IMR-90 (cell line): ENCODE measurements around the gene POLR2E. TPM values are rescaled to one million over a fixed set of nuclear protein-coding genes. Genes with fewer than 3 reads are reported as not detected.

Experiments
- ATAC-seq: fragments of 200-7000 bp; cut with Tn5 transposase; 2 replicates; pipeline ENCODE4 v1.9.1; 2020; ENCODE audit warnings: low read depth, mild to moderate bottlenecking, moderate library complexity
- BruUV-seq: library from RNA; stranded (reverse); fragments of 400-500 nt; replicated peaks from 2 replicates; lab custom pipeline; 2021; lab: Mats Ljungman, UMichigan
- CTCF ChIA-PET: fragments of 300-600 bp; formaldehyde crosslinking; extraction: SDS; loops from one replicate; lab custom pipeline; 2021; ENCODE audit warnings: antibody characterized with exemption; lab: Yijun Ruan, JAX
- POLR2A ChIA-PET: fragments of 300-600 bp; sonication (Branson Sonifier 250); formaldehyde crosslinking; loops from one replicate; lab custom pipeline; 2022; ENCODE audit warnings: antibody characterized with exemption; ENCODE audit not compliant: unreplicated experiment; lab: Charles Lee
- DNase-seq: peaks from one replicate; pipeline ENCODE4 v3.0.0; 2013
- H2AFZ ChIP-seq: replicated peaks from 2 replicates; pipeline ENCODE3; 2013; ENCODE audit warnings: low read length, mild to moderate bottlenecking; ENCODE audit not compliant: poor library complexity
- H2AK5ac ChIP-seq: 2 replicates; pipeline ENCODE4 v1.6.1; 2013; ENCODE audit warnings: low read depth, low read length, inconsistent platforms
- H2AK9ac ChIP-seq: replicated peaks from 2 replicates; pipeline ENCODE3; 2013; ENCODE audit warnings: mild to moderate bottlenecking, low read depth, low read length, moderate library complexity; ENCODE audit not compliant: poor library complexity
- H2BK120ac ChIP-seq: 2 replicates; pipeline ENCODE4 v1.6.1; 2013; ENCODE audit warnings: low read depth, low read length, inconsistent platforms
- H2BK15ac ChIP-seq: 3 replicates; pipeline ENCODE4 v1.6.1; 2013; ENCODE audit warnings: low read depth, low read length, inconsistent platforms
- H2BK20ac ChIP-seq: 2 replicates; pipeline ENCODE4 v1.6.1; 2013; ENCODE audit warnings: low read depth, mild to moderate bottlenecking, inconsistent platforms, low read length, moderate library complexity
- H2BK5ac ChIP-seq: 2 replicates; pipeline ENCODE4 v1.6.1; 2013; ENCODE audit warnings: mild to moderate bottlenecking, low read depth, low read length, inconsistent platforms; ENCODE audit not compliant: poor library complexity, severe bottlenecking
- H3K14ac ChIP-seq: replicated peaks from 2 replicates; pipeline ENCODE4 v1.6.1; 2013; ENCODE audit warnings: low read depth, low read length, inconsistent platforms
- H3K18ac ChIP-seq: 2 replicates; pipeline ENCODE4 v1.6.1; 2013; ENCODE audit warnings: low read depth, low read length, control low read depth
- H3K23ac ChIP-seq: 2 replicates; pipeline ENCODE4 v1.6.1; 2013; ENCODE audit warnings: low read depth, low read length, inconsistent platforms
- H3K27ac ChIP-seq: 2 replicates; pipeline ENCODE4 v1.5.1; 2013; ENCODE audit warnings: mild to moderate bottlenecking, control low read depth, low read length; ENCODE audit not compliant: insufficient read depth
- H3K27me3 ChIP-seq: 2 replicates; pipeline ENCODE4 v1.6.1; 2013; ENCODE audit warnings: low read length; ENCODE audit not compliant: control insufficient read depth, insufficient read depth
- H3K36me3 ChIP-seq: 2 replicates; pipeline ENCODE4 v1.6.1; 2013; ENCODE audit warnings: low read length, mixed read lengths; ENCODE audit not compliant: control insufficient read depth, insufficient read depth
- H3K4ac ChIP-seq: 2 replicates; pipeline ENCODE4 v1.6.1; 2013; ENCODE audit warnings: low read depth, low read length, inconsistent platforms
- H3K4me1 ChIP-seq: 2 replicates; pipeline ENCODE4 v1.6.1; 2013; ENCODE audit warnings: low read length, mixed read lengths; ENCODE audit not compliant: control insufficient read depth, insufficient read depth
- H3K4me2 ChIP-seq: 2 replicates; pipeline ENCODE4 v1.6.1; 2013; ENCODE audit warnings: low read depth, mild to moderate bottlenecking, control low read depth, low read length, moderate library complexity
- H3K4me3 ChIP-seq: 2 replicates; pipeline ENCODE4 v1.5.1; 2013; ENCODE audit warnings: low read depth, mild to moderate bottlenecking, control low read depth, low read length, moderate library complexity; ENCODE audit not compliant: insufficient read depth
- H3K56ac ChIP-seq: 2 replicates; pipeline ENCODE4 v1.6.1; 2013; ENCODE audit warnings: low read length, inconsistent platforms; ENCODE audit not compliant: insufficient read depth; ENCODE audit errors: extremely low read depth
- H3K79me1 ChIP-seq, 2 experiments: 2 replicates each; pipeline ENCODE4 v1.6.1; 2013; ENCODE audit warnings: low read length in 2 of 2, inconsistent platforms in 1 of 2, low read depth in 1 of 2
- H3K9ac ChIP-seq: 2 replicates; pipeline ENCODE4 v1.6.1; 2013; ENCODE audit warnings: low read depth, low read length, control low read depth
- H3K9me1 ChIP-seq: 2 replicates; pipeline ENCODE4 v1.6.1; 2013; ENCODE audit warnings: low read length, inconsistent platforms; ENCODE audit not compliant: insufficient read depth
- H3K9me3 ChIP-seq: 2 replicates; pipeline ENCODE4 v1.6.1; 2013; ENCODE audit warnings: low read length; ENCODE audit not compliant: control insufficient read depth, insufficient read depth
- H4K20me1 ChIP-seq: 2 replicates; pipeline ENCODE4 v1.6.1; 2013; ENCODE audit warnings: low read length, inconsistent platforms; ENCODE audit not compliant: insufficient read depth
- H4K5ac ChIP-seq: 2 replicates; pipeline ENCODE4 v1.6.1; 2013; ENCODE audit warnings: mild to moderate bottlenecking, low read depth, low read length, control low read depth
- H4K8ac ChIP-seq, 2 experiments: 2 replicates each; pipeline ENCODE4 v1.6.1; 2013; ENCODE audit warnings: low read depth in 2 of 2, low read length in 2 of 2, control low read depth in 1 of 2, inconsistent platforms in 1 of 2
- H4K91ac ChIP-seq: 2 replicates; pipeline ENCODE4 v1.6.1; 2013; ENCODE audit warnings: low read depth, low read length, inconsistent platforms; ENCODE audit not compliant: insufficient read depth
- CEBPB ChIP-seq: IDR thresholded peaks from 2 replicates; pipeline ENCODE4 v1.6.1; 2012; ENCODE audit warnings: low read depth, low read length, improper control_type of control experiment
- CHD1 ChIP-seq: IDR thresholded peaks from 2 replicates; pipeline ENCODE4 v1.6.1; 2012; ENCODE audit warnings: low read depth, low read length, improper control_type of control experiment
- FOS ChIP-seq: fragments of 150-350 bp; IDR thresholded peaks from 2 replicates; pipeline ENCODE4 v1.6.1; 2016; ENCODE audit warnings: low read depth, low read length
- MAFK ChIP-seq: IDR thresholded peaks from 2 replicates; pipeline ENCODE4 v1.6.1; 2012; ENCODE audit warnings: low read depth, low read length, improper control_type of control experiment
- MAZ ChIP-seq: IDR thresholded peaks from 2 replicates; pipeline ENCODE4 v1.6.1; 2012; ENCODE audit warnings: low read depth, mild to moderate bottlenecking, low read length, improper control_type of control experiment, moderate library complexity, borderline replicate concordance
- MXI1 ChIP-seq: IDR thresholded peaks from 2 replicates; pipeline ENCODE4 v1.6.1; 2012; ENCODE audit warnings: low read depth, mild to moderate bottlenecking, low read length, moderate library complexity, borderline replicate concordance
- NFE2L2 ChIP-seq: fragments of 150-350 bp; IDR thresholded peaks from 2 replicates; pipeline ENCODE4 v1.6.1; 2016; ENCODE audit warnings: low read depth, mild to moderate bottlenecking, low read length
- POLR2A ChIP-seq: IDR thresholded peaks from 2 replicates; pipeline ENCODE4 v1.6.1; 2012; ENCODE audit warnings: mild to moderate bottlenecking, low read depth, low read length
- RAD21 ChIP-seq: IDR thresholded peaks from 2 replicates; pipeline ENCODE4 v1.6.1; 2012; ENCODE audit warnings: low read length, improper control_type of control experiment
- RCOR1 ChIP-seq: IDR thresholded peaks from 2 replicates; pipeline ENCODE4 v1.6.1; 2012; ENCODE audit warnings: mild to moderate bottlenecking, low read length, improper control_type of control experiment; ENCODE audit not compliant: insufficient replicate concordance
- WGBS, 2 experiments: methylation state at CpG; one replicate each; pipeline versions ENCODE4 v1.1.5 to v1.1.7; 2013; ENCODE audit warnings: missing lambda C conversion rate in 2 of 2; ENCODE audit not compliant: insufficient read length in 1 of 2; ENCODE audit errors: extremely low coverage in 2 of 2; 5-methylcytosine and 5-hydroxymethylcytosine counted together
- dilution Hi-C: fragments of 300-500 bp; cut with HindIII; formaldehyde crosslinking; loops from one replicate; pipeline ENCODE4 v1.14.3; 2018; ENCODE audit warnings: low sequenced_read_pairs; ENCODE audit not compliant: unreplicated experiment
- in situ Hi-C: fragments of 300-500 bp; cut with MboI; formaldehyde crosslinking; loops from 3 replicates; pipeline ENCODE4 v1.14.3; 2019; ENCODE audit warnings: low sequenced_read_pairs, inconsistent platforms, mixed read lengths
- intact Hi-C: fragments of 100-400 bp; cut with micrococcal nuclease; formaldehyde crosslinking; loops from 2 replicates; pipeline ENCODE4 v1.10.0; 2022
- polyA plus RNA-seq, 3 experiments: library from polyadenylated mRNA; depleted of rRNA; stranded (reverse); fragments of >200 nt; gene quantifications; 2 replicates each; pipeline ENCODE4 v1.2.3, GENCODE V29; 2012; ENCODE audit warnings: low replicate concordance in 1 of 3
- total RNA-seq: library from RNA; depleted of rRNA; stranded (reverse); fragments of >200 nt; gene quantifications from 2 replicates; pipeline ENCODE4 v1.2.3, GENCODE V29; 2012
- TF ChIP-seq, protein P1 (sequence below): fragments of 150-350 bp; IDR thresholded peaks from 2 replicates; pipeline ENCODE4 v1.6.1; 2016; ENCODE audit warnings: low read depth, mild to moderate bottlenecking, low read length, moderate library complexity, borderline replicate concordance
- TF ChIP-seq, protein P2 (sequence below): fragments of 150-350 bp; IDR thresholded peaks from 2 replicates; pipeline ENCODE4 v1.6.1; 2017; ENCODE audit warnings: mild to moderate bottlenecking, antibody characterized with exemption, low read length, low read depth

The POLR2E gene
- total and polyA plus RNA-seq, 2 of the 4 experiments (the other 2 are of a cell fraction) = 294 to 391 TPM

DNA sequence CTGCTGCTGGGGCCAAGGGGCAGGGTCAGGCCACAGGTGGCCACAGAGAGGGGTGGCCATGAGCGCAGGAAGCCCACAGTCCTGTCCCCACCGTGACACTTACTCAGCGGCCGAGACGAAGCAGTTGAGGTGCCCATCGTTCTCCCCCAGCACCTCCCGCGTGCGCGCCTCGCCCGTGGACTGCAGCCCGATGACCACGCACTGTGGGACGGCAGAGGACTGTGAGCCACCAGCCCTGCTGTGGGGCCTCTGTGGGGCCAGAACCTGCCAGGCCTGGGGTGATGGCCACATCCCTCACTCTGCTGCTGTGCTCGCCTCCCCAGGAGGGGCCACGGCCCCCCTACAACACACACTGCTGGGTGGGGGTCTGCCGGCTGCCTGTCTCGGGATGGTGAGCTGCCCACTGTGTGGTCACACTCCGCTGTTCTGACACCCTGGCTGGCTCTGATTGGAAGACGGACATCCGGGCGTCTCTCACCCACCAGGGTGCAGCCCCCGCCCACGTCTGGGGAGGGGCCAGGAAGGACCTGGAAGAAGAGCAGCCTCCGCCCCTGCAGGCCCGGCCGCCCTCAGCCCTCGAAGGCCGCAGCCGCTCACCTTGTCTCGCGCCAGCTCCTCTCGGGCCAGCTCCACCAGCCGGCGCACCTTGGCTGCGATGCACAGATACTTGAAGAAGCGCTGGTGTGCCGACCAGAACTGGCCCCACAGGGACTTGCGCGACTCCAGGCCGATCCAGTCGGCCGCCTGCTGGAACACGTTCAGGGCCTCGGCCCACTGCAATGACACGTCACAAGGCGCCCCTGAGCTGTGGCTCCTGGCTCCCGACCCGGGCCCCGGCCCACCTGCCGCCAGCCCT lies 21.8 kb upstream of the POLR2E start:
- no peak overlapping the region for H2AFZ ChIP-seq
- ChIA-PET CTCF (no interaction called here), POLR2A (no interaction called here)
- H3K9ac ChIP-seq = no peak overlapping the region
- peaks cover 19% of the 10 kb centered on the region for H4K20me1 ChIP-seq
- H2BK120ac ChIP-seq = no peak overlapping the region
- H3K56ac ChIP-seq = no peak overlapping the region
- no peak overlapping the region for H2BK15ac ChIP-seq
- no peak overlapping the region for H3K23ac ChIP-seq
- WGBS, 2 experiments = 95% methylated on average over 37 of the region's 52 CpGs; no CpG with 5 or more reads in 1 of the 2 experiments
- no peaks in the 10 kb centered on the region for H3K9me3 ChIP-seq
- ATAC-seq (no peak), DNase-seq (no peak)
- no peak overlapping the region for H4K5ac ChIP-seq
- peak overlapping the region; percentile 16 for H2AK9ac ChIP-seq
- dilution Hi-C loops = no loop called here
- H3K4me1 ChIP-seq = peaks cover 11% of the 10 kb centered on the region
- no peak overlapping the region for H2BK5ac ChIP-seq
- peaks cover 86% of the 10 kb centered on the region for H3K36me3 ChIP-seq
- H3K14ac ChIP-seq = no peak overlapping the region
- peaks cover 11 to 41% of the 10 kb centered on the region in 2 experiments for H3K79me1 ChIP-seq
- H3K4ac ChIP-seq = no peak overlapping the region
- intact Hi-C loops = no loop called here
- H3K18ac ChIP-seq = no peak overlapping the region
- no peak overlapping the region for H3K4me2 ChIP-seq
- no peak overlapping the region for H2BK20ac ChIP-seq
- no peaks in the 10 kb centered on the region for H3K27me3 ChIP-seq
- H3K27ac ChIP-seq = no peak overlapping the region
- H4K8ac ChIP-seq = no peak overlapping the region
- no peaks in the 10 kb centered on the region for H3K9me1 ChIP-seq
- H2AK5ac ChIP-seq = no peak overlapping the region
- in situ Hi-C loops = no loop called here
- no TSS peak for BruUV-seq
- H3K4me3 ChIP-seq = no peak overlapping the region
- TF ChIP-seq RAD21 = no peak
- TF ChIP-seq, protein P1, sequence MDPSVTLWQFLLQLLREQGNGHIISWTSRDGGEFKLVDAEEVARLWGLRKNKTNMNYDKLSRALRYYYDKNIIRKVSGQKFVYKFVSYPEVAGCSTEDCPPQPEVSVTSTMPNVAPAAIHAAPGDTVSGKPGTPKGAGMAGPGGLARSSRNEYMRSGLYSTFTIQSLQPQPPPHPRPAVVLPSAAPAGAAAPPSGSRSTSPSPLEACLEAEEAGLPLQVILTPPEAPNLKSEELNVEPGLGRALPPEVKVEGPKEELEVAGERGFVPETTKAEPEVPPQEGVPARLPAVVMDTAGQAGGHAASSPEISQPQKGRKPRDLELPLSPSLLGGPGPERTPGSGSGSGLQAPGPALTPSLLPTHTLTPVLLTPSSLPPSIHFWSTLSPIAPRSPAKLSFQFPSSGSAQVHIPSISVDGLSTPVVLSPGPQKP = no peak
- TF ChIP-seq, protein P2, sequence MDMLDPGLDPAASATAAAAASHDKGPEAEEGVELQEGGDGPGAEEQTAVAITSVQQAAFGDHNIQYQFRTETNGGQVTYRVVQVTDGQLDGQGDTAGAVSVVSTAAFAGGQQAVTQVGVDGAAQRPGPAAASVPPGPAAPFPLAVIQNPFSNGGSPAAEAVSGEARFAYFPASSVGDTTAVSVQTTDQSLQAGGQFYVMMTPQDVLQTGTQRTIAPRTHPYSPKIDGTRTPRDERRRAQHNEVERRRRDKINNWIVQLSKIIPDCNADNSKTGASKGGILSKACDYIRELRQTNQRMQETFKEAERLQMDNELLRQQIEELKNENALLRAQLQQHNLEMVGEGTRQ = no peak
- TF ChIP-seq MXI1 = no peak
- TF ChIP-seq CEBPB = no peak
- no peak for TF ChIP-seq POLR2A
- TF ChIP-seq MAZ = no peak
- no peak for TF ChIP-seq MAFK
- TF ChIP-seq CHD1 = no peak
- no peak for TF ChIP-seq NFE2L2
- no peak for TF ChIP-seq RCOR1
- no peak for TF ChIP-seq FOS
- no peak overlapping the region for H4K91ac ChIP-seq
